Left ventricle myocardium inferior (tissue), 1 donor: ENCODE measurements around the gene TACR1. TPM values are rescaled to one million over a fixed set of nuclear protein-coding genes. Genes with fewer than 3 reads are reported as not detected.

Source experiments
- DNase-seq: peaks from one replicate; pipeline ENCODE4 v3.0.0-alpha.2; 2020
- H3K27ac ChIP-seq: fragments of 200-600 bp; replicated peaks from 2 replicates; pipeline ENCODE4 v1.8.0; 2021
- H3K27me3 ChIP-seq: fragments of 200-600 bp; 2 replicates; pipeline ENCODE4 v1.8.0; 2021; ENCODE audit warnings: low read depth
- H3K36me3 ChIP-seq: fragments of 200-600 bp; 2 replicates; pipeline ENCODE4 v1.8.0; 2021
- H3K4me1 ChIP-seq: fragments of 200-600 bp; 2 replicates; pipeline ENCODE4 v1.8.0; 2021
- H3K4me3 ChIP-seq: fragments of 200-600 bp; 2 replicates; pipeline ENCODE4 v1.8.0; 2021; ENCODE audit warnings: mild to moderate bottlenecking, moderate library complexity
- H3K9me3 ChIP-seq: fragments of 200-600 bp; replicated peaks from 2 replicates; pipeline ENCODE4 v1.8.0; 2021
- intact Hi-C: fragments of 100-400 bp; cut with micrococcal nuclease; formaldehyde crosslinking; loops from one replicate; pipeline ENCODE4 v1.11.0; 2022
- total RNA-seq: library from RNA; stranded (reverse); fragmentation: NEBNext Ultra II Directional; extraction: Animal tissue kit (Norgen Biotek cat#: 25700); gene quantifications from one replicate; pipeline ENCODE4 v1.2.1, GENCODE V29; 2021
- TF ChIP-seq, protein P1 (sequence below): fragments of 200-600 bp; IDR thresholded peaks from 2 replicates; pipeline ENCODE4 v1.8.0; 2021; ENCODE audit warnings: antibody characterized with exemption, mild to moderate bottlenecking, borderline replicate concordance
- donor health status: DM: no; HTN: yes; CAD: no; lungs with severe emphysema.

The TACR1 gene
- total RNA-seq, 1 donor from 2014 or later: 0.22 TPM

DNA sequence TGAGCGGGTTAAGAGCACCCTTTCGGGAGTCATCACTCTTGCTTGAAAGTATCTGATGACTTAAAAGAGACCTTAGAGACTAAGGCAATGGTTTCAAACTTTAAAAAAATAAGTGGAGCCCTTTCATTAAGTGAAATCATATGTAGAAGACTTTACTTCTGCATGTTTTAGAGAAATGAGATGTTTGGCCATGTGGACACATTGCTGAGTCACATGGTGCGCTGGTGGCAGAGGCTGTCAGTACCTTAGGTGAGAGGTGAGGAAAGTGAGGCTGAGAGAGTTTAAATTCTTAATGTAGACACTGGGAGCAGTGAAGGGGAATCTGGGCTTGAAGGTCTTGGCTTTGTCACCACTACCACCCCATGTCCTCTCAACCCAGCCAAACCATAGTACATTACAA, 109.8 kb downstream of the TACR1 start:
- Histone ChIP-seq H3K4me3 (no peak overlapping the region), H3K27me3 (no peaks in the 10 kb centered on the region), H3K4me1 (no peaks in the 10 kb centered on the region), H3K9me3 (no peaks in the 10 kb centered on the region), H3K36me3 (no peaks in the 10 kb centered on the region), H3K27ac (no peak overlapping the region)
- TF ChIP-seq, protein P1, sequence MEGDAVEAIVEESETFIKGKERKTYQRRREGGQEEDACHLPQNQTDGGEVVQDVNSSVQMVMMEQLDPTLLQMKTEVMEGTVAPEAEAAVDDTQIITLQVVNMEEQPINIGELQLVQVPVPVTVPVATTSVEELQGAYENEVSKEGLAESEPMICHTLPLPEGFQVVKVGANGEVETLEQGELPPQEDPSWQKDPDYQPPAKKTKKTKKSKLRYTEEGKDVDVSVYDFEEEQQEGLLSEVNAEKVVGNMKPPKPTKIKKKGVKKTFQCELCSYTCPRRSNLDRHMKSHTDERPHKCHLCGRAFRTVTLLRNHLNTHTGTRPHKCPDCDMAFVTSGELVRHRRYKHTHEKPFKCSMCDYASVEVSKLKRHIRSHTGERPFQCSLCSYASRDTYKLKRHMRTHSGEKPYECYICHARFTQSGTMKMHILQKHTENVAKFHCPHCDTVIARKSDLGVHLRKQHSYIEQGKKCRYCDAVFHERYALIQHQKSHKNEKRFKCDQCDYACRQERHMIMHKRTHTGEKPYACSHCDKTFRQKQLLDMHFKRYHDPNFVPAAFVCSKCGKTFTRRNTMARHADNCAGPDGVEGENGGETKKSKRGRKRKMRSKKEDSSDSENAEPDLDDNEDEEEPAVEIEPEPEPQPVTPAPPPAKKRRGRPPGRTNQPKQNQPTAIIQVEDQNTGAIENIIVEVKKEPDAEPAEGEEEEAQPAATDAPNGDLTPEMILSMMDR: no peak
- intact Hi-C loops: no loop called here
- no peak for DNase-seq

DNA sequence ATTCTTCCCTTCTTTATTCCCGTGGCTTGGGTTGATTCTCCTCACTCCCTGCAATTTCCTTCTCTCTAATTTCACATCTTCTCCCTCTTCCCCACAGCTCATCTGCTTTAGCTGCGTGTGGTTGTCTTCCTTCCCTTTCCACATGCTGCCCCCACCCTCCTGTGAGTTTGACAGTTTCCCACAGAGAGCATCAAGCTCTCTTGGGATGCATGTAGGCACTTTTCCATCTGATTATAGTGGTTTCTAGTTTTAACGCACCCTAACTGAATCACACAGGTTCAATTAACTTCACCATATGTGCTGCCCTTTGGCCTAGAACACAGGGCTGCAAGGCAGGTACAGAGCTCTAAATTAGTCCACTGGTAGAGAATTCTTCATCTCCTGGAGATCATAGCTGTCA, 110.5 kb downstream of the TACR1 start:
- Histone ChIP-seq H3K27me3 (no peaks in the 10 kb centered on the region), H3K36me3 (no peaks in the 10 kb centered on the region), H3K27ac (no peak overlapping the region), H3K9me3 (no peaks in the 10 kb centered on the region), H3K4me3 (no peak overlapping the region), H3K4me1 (no peaks in the 10 kb centered on the region)
- TF ChIP-seq, protein P1: no peak
- DNase-seq: no peak
- intact Hi-C loops: no loop called here

DNA sequence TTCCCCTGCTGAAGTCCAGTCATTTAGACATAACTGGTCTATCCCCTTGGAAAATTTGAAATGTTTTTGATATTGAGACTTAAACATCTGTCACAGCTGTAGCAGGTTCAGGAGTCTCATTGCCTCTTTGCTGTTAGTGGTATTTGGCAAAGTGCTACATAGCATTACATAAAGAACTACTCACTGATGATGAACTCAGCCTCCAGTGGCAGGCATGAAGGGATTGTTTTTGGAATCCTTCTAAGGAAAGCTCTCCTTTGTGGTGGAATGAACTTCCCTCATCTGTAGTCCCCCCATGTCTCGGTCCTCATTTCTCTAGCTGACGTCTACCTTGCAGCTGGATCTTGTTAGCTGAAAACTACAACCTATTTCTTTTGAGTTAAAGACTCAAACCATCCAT, 111.6 kb downstream of the TACR1 start:
- H3K4me3 ChIP-seq: no peak overlapping the region
- H3K27ac ChIP-seq: no peak overlapping the region
- TF ChIP-seq, protein P1: no peak
- no peaks in the 10 kb centered on the region for H3K27me3 ChIP-seq
- H3K4me1 ChIP-seq: no peaks in the 10 kb centered on the region
- no peaks in the 10 kb centered on the region for H3K36me3 ChIP-seq
- no peaks in the 10 kb centered on the region for H3K9me3 ChIP-seq
- no peak for DNase-seq
- intact Hi-C loops: no loop called here

DNA sequence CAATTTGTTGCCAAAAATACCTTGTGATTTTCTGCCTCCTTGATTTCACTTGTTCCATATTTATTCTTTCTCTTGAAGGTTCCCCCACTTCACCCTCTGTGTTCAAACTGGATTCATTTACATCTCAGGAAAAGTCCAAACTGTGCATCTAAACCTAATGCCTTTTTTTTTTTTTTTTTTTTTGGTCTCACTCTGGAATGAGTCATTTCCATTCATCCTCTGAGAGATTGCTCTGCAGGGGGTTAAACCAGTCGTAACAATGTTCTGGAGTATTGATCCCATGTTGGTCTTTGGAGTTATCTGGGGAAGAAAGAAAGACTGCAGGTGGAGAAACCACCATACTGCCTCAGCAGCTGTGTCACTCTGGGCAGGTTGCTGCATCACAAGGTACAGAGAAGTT, 119.7 kb downstream of the TACR1 start:
- no peak for DNase-seq
- Histone ChIP-seq H3K36me3 (peaks cover 3% of the 10 kb centered on the region), H3K4me1 (no peaks in the 10 kb centered on the region), H3K9me3 (no peaks in the 10 kb centered on the region), H3K4me3 (no peak overlapping the region), H3K27me3 (no peaks in the 10 kb centered on the region), H3K27ac (no peak overlapping the region)
- intact Hi-C loops: no loop called here
- TF ChIP-seq, protein P1: no peak

DNA sequence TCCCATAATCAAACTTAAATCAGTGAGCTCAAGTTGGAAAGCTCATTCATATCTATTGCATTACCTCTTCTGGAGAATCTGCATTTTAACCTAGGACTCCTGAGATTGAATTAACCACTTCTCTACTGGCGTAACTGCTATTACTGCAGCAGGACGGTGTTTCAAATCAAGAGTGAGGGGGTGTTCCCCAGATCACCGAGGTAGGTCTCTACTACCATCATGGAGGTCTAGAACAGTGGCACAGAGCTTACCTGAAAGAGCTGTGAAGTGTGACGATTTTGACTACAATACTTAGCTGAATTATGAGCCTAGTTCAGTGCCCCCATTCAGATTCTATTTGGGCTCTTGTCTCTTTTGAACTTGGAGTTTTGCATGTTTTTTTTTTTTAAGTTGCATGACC, 121.4 kb downstream of the TACR1 start:
- H3K27me3 ChIP-seq: no peaks in the 10 kb centered on the region
- H3K4me1 ChIP-seq: no peaks in the 10 kb centered on the region
- H3K36me3 ChIP-seq: peaks cover 3% of the 10 kb centered on the region
- DNase-seq: no peak
- TF ChIP-seq, protein P1: no peak
- no peaks in the 10 kb centered on the region for H3K9me3 ChIP-seq
- no peak overlapping the region for H3K4me3 ChIP-seq
- intact Hi-C loops: no loop called here
- no peak overlapping the region for H3K27ac ChIP-seq

DNA sequence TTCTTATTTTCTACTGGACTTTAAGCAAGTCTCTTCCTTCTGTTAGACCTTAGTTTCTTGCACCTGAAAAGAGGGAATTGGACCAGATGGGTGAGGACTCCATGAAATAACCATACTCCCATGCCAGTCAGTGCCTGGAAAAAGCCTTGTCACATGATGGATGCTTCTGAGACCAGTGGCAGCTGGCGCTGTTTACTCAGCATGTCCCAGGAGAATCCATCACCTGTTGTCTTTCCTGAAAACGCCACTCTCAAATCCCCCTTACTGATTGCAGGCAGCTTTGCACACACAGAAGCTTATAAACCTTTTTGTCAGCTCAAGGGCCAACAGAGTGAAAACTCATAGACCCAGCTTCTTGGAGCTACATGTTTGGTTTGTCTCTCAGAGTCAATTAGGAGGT, 123.2 kb downstream of the TACR1 start:
- no peak overlapping the region for H3K27ac ChIP-seq
- no peaks in the 10 kb centered on the region for H3K9me3 ChIP-seq
- no peak overlapping the region for H3K4me3 ChIP-seq
- DNase-seq: no peak
- TF ChIP-seq, protein P1: no peak
- H3K36me3 ChIP-seq: peaks cover 2% of the 10 kb centered on the region
- no peaks in the 10 kb centered on the region for H3K27me3 ChIP-seq
- intact Hi-C loops: no loop called here
- no peaks in the 10 kb centered on the region for H3K4me1 ChIP-seq
